HPDE6-E6E7 (cell line): Measurements from ENCODE around the gene DDX21.
"Not testable (repeated sequence)": the region's sequence is repeated elsewhere in the genome, so short reads cannot be mapped to it uniquely, and the experiment has no call there.

Experiments
- DNase-seq: peaks from one replicate; pipeline ENCODE4 v3.0.0; 2011; ENCODE audit warnings: missing footprints; ENCODE audit errors: extremely low spot score

DDX21 gene

GRCh38 chr10:68988530-68989316 lies 32.8 kb downstream of the DDX21 start, which contains the start of gene KIFBP:
TSS of gene KIFBP (plus strand) at chr10:68988803. CDS start at chr10:68988833, 30 bp downstream.
- peak; percentile 97 for DNase-seq

- no peak for DNase-seq
Measured at GRCh38 chr10:68989317-68989990, 33.5 kb downstream of the DDX21 start.

DNA sequence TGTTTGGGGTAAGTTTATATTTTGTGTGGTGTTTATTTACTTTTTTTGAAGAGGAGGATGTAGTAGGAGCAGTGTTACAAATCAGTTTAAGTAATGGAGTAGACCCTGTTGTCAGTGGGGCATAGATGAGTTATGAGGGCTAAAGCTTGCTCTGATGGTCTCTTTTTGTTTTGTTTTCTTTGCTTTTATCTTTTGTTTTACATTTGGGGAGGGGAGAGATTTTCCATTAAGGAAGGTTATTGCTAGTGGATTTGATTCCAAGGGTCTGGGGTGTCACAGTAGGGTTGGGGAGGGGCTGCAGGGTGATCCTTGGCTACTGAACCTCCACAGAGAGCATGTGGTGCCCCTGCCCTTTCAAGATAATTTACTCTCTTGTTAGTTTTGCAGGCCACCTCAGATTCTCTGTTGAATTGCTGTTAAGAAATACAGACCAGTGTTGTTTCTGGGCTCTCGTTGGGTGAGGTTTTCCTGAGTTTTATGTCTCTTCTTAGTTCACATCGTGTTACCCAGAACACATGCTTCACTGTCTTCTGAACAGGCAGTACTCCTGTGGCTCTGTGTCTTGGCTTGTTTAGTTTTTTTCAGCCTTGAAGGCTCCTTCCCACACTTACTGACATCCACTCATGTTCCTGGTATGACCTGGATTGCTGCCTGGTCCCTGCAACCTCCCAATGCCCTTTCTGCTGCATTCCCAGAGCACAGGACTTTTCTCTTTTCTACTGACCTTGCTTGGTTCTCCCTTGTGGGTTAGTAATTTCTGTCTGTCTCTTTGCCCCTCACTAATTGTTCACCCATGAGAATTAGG lies 36.9 kb downstream of the DDX21 start:
- no peak for DNase-seq

GRCh38 chr10:68997211-68997610 lies 41.2 kb downstream of the DDX21 start:
- no peak for DNase-seq

DNA sequence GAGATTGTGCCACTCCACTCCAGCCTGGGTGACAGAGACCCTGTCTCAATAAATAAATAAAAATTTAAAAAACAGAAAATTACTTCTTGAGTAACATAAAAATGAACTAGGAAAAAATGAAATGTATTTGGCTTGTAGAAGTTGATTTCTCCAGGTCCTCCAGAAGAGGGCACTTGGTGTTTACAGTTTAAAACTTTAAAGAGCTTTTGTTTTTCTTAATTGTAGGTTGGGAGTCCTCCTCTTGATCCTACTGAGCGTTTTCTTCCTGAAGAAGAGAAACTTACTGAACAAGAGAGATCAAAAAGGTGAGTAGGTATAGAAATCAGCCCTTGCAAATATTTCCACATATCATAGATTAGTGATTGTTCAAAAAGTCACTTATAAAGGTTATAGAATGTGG lies 48.9 kb downstream of the DDX21 start:
- no peak for DNase-seq

DNA sequence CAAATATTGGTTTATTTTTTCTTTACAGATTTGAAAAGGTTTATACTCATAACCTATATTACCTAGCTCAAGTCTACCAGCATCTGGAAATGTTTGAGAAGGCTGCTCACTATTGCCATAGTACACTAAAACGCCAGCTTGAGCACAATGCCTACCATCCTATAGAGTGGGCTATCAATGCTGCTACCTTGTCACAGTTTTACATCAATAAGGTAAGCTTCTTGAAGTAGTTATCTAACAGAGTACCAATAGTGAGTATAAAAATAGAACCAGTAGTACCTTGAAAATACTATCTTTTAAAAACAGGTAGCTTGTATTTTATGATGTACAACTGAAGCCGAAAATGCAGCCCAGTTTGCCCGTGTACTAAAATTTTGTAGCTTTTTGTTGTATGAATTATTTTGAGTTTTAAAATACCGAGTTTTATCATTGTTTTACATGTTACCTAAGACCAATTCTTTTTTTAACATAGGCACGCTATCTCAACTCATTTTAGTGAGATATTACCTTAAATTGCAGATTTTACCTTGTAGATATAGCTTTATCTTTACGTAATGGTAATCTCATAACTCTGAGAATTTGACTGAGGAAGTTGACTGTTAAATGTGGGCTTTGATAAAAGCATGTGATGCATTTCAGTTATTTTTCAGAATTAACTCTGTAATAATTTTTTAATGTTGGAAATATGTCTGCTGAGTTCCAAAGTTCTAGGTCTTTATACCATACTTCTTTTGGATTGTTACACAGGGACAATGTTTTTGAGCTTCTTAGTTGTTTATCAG lies 49.9 kb downstream of the DDX21 start:
- DNase-seq: no peak

DNA sequence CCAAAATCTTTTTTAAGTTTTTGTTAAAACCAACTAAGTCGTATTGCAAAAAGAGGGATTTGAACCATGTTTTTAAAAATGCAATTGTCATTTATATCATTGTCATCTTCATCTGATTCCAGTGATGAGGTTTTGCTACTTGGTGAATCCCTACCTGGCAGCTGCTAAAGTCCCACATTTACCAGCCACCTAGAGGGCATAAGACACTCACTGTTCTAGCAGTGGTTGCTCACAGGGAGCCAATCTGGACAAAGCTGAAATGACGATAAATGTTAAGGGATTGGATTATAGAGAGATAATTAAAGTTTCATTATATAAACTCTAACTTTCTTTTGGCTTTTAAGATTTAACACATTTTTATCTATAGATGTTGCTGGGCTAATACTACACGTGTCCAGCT lies 51.3 kb downstream of the DDX21 start:
- no peak for DNase-seq

DNA sequence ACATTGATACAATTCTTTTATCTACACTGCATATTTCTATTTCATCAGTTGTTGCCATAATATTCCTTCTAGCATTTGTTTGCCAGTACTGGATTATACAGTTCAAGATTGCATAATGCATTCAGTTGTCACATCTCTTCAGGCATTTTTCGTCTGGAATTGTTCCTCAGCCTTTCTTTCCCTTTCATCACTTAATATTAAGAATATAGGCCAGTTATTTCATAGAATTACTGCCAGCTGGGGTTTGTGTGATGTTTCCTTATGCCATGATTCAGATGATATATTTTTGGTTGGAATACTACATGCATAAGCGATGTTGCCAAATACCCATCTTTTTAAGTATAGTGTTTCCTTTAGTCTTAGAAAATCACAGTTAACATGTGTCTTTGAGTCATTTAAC lies 53.4 kb downstream of the DDX21 start:
- DNase-seq: no peak

DNA sequence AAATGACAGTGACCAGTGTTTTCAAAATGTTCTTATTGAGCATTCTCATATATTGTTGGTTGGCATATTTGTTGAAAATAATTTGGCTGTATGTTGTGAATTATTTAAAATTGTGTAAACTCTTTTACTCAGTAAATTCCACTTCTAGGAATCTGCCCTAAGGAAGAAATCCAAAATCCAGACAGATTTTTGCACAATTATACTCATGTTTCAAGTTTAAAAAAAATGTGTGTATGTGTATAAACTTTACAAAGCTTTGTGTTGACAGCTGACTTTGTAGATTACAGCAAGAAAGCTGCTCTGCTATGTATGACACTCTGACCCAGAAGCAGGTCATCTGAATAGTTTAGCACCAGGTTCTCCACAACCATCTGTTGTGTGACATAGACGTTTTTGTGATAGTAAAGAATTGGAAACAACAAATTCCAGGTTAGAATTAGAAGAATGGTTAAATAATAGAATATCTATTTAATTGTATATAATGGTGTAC lies 54.2 kb downstream of the DDX21 start:
- no peak for DNase-seq

- DNase-seq: not testable (repeated sequence)
Measured at GRCh38 chr10:69012778-69013177, 56.8 kb downstream of the DDX21 start.

GRCh38 chr10:69014171-69014570 lies 58.2 kb downstream of the DDX21 start:
- DNase-seq: peak; percentile 45

- DNase-seq: no peak
Measured at GRCh38 chr10:69018613-69019012, 62.6 kb downstream of the DDX21 start.

DNA sequence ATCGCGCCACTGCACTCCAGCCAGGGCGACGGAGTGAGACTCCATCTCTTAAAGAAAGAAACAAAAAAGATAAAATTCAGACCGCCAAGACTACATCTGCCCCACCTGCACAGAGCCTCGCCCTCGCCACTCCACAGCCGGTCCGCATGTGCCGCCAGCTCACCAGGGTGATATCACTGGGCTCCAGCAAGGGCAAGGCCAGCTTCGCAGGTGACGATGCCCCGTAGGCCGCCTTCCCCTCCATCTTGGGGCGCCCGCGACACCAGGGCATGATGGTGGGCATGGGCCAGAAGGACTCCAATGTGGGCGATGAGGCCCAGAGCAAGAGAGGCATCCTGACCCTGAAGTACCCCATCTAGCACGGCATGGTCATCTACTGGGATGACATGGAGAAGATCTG lies 66.6 kb downstream of the DDX21 start:
- DNase-seq: no peak

DNA sequence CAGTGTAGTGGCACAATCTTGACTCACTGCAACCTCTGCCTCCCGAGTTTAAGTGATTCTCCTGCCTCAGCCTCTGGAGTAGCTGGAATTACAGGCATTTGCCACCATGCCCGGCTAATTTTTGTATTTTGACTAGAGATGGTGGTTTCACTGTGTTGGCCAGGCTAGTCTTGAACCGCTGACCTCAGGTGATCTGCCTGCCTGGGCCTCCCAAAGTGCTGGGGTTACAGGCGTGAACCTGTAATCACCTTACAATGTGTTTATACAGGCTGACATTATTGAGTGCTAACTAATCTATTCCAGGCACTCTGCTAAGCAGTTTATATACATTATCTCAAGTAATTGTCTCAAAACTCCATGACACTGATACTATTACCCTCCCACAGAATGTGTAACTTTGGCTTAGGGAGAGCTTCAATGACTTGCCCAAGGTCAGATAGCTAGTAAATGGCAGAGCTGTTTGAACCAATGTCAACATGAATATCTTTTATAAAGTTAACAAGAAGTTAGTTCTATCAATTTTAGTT lies 69.5 kb downstream of the DDX21 start:
- DNase-seq: no peak

GRCh38 chr10:69033256-69033655 lies 77.3 kb downstream of the DDX21 start:
- no peak for DNase-seq
